Mesenchymal stem cell (in vitro differentiated cells and primary cell): Measurements from ENCODE around the gene OR2Z1.

Experiments used
- DNase-seq: peaks from one replicate; pipeline ENCODE4 v3.0.0-alpha.2; 2013
- H2AFZ ChIP-seq: one replicate; pipeline ENCODE4 v1.6.1; 2013; ENCODE audit warnings: low read depth, mild to moderate bottlenecking, control low read depth, inconsistent platforms, low read length, moderate library complexity
- H2AK5ac ChIP-seq: 2 replicates; pipeline ENCODE4 v1.6.1; 2013; ENCODE audit warnings: low read length, moderate library complexity, mild to moderate bottlenecking, inconsistent platforms; ENCODE audit not compliant: severe bottlenecking
- H2BK120ac ChIP-seq: one replicate; pipeline ENCODE4 v1.6.1; 2013; ENCODE audit warnings: low read depth, mild to moderate bottlenecking, inconsistent platforms, low read length, moderate library complexity
- H2BK12ac ChIP-seq, 2 experiments: one replicate each; pipeline ENCODE4 v1.6.1; 2013; ENCODE audit warnings: inconsistent platforms in 2 of 2, low read length in 2 of 2, mild to moderate bottlenecking in 2 of 2, moderate library complexity in 2 of 2, control low read depth in 1 of 2
- H2BK15ac ChIP-seq: one replicate; pipeline ENCODE4 v1.6.1; 2013; ENCODE audit warnings: mild to moderate bottlenecking, low read depth, inconsistent platforms; ENCODE audit not compliant: poor library complexity, severe bottlenecking
- H2BK5ac ChIP-seq: 2 replicates; pipeline ENCODE4 v1.6.1; 2013; ENCODE audit warnings: low read depth, mild to moderate bottlenecking, low read length, control low read depth, inconsistent platforms; ENCODE audit not compliant: poor library complexity, severe bottlenecking
- H3K14ac ChIP-seq, 2 experiments: one replicate each; pipeline ENCODE4 v1.6.1; 2013; ENCODE audit warnings: inconsistent platforms in 2 of 2, low read length in 2 of 2, control low read depth in 1 of 2, mild to moderate bottlenecking in 1 of 2, moderate library complexity in 1 of 2
- H3K18ac ChIP-seq, 2 experiments: one replicate each; pipeline ENCODE4 v1.6.1; 2013; ENCODE audit warnings: inconsistent platforms in 2 of 2, low read length in 2 of 2, control low read depth in 1 of 2, low read depth in 1 of 2, mild to moderate bottlenecking in 1 of 2
- H3K23ac ChIP-seq, 2 experiments: one replicate each; pipeline ENCODE4 v1.6.1; 2013; ENCODE audit warnings: inconsistent platforms in 2 of 2, low read length in 2 of 2, mild to moderate bottlenecking in 2 of 2, moderate library complexity in 2 of 2, control low read depth in 1 of 2
- H3K27ac ChIP-seq: 2 replicates; pipeline ENCODE4 v1.5.1; 2013; ENCODE audit warnings: mild to moderate bottlenecking, moderate library complexity, low read length, control low read depth, inconsistent platforms; ENCODE audit not compliant: poor library complexity, severe bottlenecking
- H3K27me3 ChIP-seq, 2 experiments: 2 replicates each; pipeline versions ENCODE4 v1.6.1 to v1.7.0; 2013; ENCODE audit warnings: low read length in 2 of 2, mild to moderate bottlenecking in 2 of 2, moderate library complexity in 2 of 2, control low read depth in 1 of 2, inconsistent platforms in 1 of 2; ENCODE audit not compliant: control insufficient read depth in 1 of 2, insufficient read depth in 1 of 2
- H3K36me3 ChIP-seq, 2 experiments: 2 replicates each; pipeline versions ENCODE4 v1.6.1 to v1.7.0; 2013; ENCODE audit warnings: low read length in 2 of 2, control low read depth in 1 of 2, inconsistent platforms in 1 of 2, low read depth in 1 of 2, mild to moderate bottlenecking in 1 of 2; ENCODE audit not compliant: insufficient read depth in 2 of 2, control insufficient read depth in 1 of 2
- H3K4ac ChIP-seq, 2 experiments: one replicate each; pipeline ENCODE4 v1.6.1; 2013; ENCODE audit warnings: inconsistent platforms in 2 of 2, low read length in 2 of 2, mild to moderate bottlenecking in 2 of 2, moderate library complexity in 2 of 2, control low read depth in 1 of 2, low read depth in 1 of 2
- H3K4me1 ChIP-seq: 2 replicates; pipeline ENCODE4 v1.6.1; 2013; ENCODE audit warnings: low read depth, low read length, control low read depth; ENCODE audit not compliant: control insufficient read depth, insufficient read depth
- H3K4me2 ChIP-seq: 2 replicates; pipeline ENCODE4 v1.6.1; 2013; ENCODE audit warnings: low read length, mild to moderate bottlenecking, inconsistent platforms; ENCODE audit not compliant: poor library complexity, severe bottlenecking
- H3K4me3 ChIP-seq, 2 experiments: 2 replicates each; pipeline versions ENCODE4 v1.5.1 to v1.7.0; 2013; ENCODE audit warnings: low read length in 2 of 2, mild to moderate bottlenecking in 2 of 2, control low read depth in 1 of 2, low read depth in 1 of 2; ENCODE audit not compliant: insufficient read depth in 1 of 2
- H3K79me1 ChIP-seq: replicated peaks from 2 replicates; pipeline ENCODE4 v1.6.1; 2013; ENCODE audit warnings: mild to moderate bottlenecking, control low read depth, low read length, inconsistent platforms; ENCODE audit not compliant: poor library complexity, severe bottlenecking
- H3K9ac ChIP-seq: 2 replicates; pipeline ENCODE4 v1.7.0; 2013; ENCODE audit warnings: mild to moderate bottlenecking, low read length, moderate library complexity
- H3K9me3 ChIP-seq: 2 replicates; pipeline ENCODE4 v1.7.0; 2013; ENCODE audit warnings: mild to moderate bottlenecking, low read length; ENCODE audit not compliant: control insufficient read depth
- H4K8ac ChIP-seq: one replicate; pipeline ENCODE4 v1.6.1; 2013; ENCODE audit warnings: inconsistent platforms, mild to moderate bottlenecking, low read length, moderate library complexity
- H4K91ac ChIP-seq: one replicate; pipeline ENCODE4 v1.6.1; 2013; ENCODE audit warnings: mild to moderate bottlenecking, low read length, inconsistent platforms
- WGBS: methylation state at CpG from one replicate; pipeline ENCODE4 v1.1.7; 2013; ENCODE audit warnings: mixed read lengths; 5-methylcytosine and 5-hydroxymethylcytosine counted together

Gene OR2Z1

DNA sequence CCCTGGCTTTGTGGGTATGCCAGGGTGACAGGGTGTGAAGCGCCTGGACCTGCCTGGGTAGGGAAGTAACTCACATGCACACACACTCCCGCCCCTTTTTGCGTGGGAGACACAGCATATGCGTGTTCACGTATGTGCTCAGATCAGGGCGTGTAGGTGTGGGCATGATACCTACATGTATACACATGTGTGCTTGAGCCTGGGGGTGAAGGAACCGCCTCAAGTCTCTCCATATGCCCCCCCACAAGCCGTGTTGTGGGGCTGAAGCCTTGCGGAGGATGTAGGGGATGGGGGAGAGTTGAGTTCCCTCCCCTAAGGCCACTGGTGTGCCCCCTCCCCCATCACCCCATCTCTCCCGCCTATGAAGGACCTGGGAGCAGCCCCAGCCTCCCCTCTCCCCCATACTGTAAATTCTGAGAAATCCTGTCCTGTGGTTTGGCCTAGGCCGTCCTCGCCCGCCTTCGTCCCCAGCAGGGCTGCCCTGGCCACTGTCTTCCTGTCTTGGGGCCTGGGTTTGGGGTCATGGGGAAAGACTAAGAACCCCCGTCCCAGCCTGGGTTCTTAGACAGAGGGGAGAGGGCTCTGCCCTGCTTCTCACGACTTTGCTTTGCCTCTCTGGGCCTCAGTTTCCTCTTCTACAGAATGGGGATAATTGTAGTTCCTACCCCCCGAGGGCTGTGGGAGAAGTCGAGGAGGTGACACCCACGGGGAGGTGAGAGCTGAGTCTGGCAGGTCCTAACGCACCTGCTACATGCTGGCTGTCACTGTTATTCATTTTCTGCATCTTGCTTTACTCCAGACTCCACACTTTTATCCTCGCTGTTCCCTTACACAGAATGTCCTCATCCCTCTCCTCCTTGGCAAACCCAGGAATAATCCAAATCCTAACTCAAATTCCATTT, 37.2 kb upstream of the OR2Z1 start:
- H2BK5ac ChIP-seq = no peak overlapping the region
- H3K4me3 ChIP-seq = no peak overlapping the region
- no peak overlapping the region for H4K8ac ChIP-seq
- WGBS = 81% methylated on average over 18 of the region's 21 CpGs
- no peak overlapping the region for H2BK120ac ChIP-seq
- H3K18ac ChIP-seq = no peak overlapping the region
- peaks cover 12% of the 10 kb centered on the region for H3K9me3 ChIP-seq
- no peaks in the 10 kb centered on the region for H3K4me1 ChIP-seq
- H3K27ac ChIP-seq = no peak overlapping the region
- H3K9ac ChIP-seq = no peak overlapping the region
- no peak overlapping the region for H3K4me2 ChIP-seq
- no peak overlapping the region for H2AFZ ChIP-seq
- no peaks in the 10 kb centered on the region for H3K27me3 ChIP-seq
- H3K14ac ChIP-seq = no peak overlapping the region
- no peaks in the 10 kb centered on the region for H3K79me1 ChIP-seq
- no peak for DNase-seq
- H2AK5ac ChIP-seq = no peak overlapping the region
- no peak overlapping the region for H2BK15ac ChIP-seq
- H3K23ac ChIP-seq = no peak overlapping the region
- no peak overlapping the region for H4K91ac ChIP-seq
- no peak overlapping the region for H2BK12ac ChIP-seq
- no peak overlapping the region for H3K4ac ChIP-seq
- no peaks in the 10 kb centered on the region for H3K36me3 ChIP-seq

DNA sequence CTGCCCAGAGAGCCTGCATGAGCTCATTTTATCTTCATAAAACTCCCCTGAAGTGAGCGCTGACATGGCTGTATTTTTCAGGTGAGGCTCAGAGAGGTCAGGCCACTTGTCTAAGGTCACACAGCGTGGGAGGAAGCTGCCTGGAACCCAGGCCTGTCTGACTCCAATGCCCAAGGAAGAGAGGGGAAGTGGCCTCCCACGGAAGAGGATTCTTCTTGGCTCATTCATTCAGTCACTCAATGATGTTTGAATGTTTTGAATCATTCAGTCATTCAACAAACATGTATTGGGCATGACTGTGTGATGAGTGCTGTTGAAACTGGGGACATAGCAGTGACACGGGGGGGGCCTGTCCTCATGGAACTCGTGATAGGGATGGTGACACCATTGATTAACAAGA, 34.9 kb upstream of the OR2Z1 start:
- WGBS = 47% methylated on average over 5 of the region's 5 CpGs
- no peak overlapping the region for H3K27ac ChIP-seq
- H2AK5ac ChIP-seq = no peak overlapping the region

GRCh38 chr19:8688930-8689329, 32.5 kb upstream of the OR2Z1 start:
- no peak overlapping the region for H4K91ac ChIP-seq
- no peak overlapping the region for H3K14ac ChIP-seq
- H3K27me3 ChIP-seq = peaks cover 0 to 10% of the 10 kb centered on the region in 2 experiments
- H2BK12ac ChIP-seq = no peak overlapping the region
- H3K4me1 ChIP-seq = no peaks in the 10 kb centered on the region
- WGBS = 90% methylated on average over 15 of the region's 15 CpGs
- H3K18ac ChIP-seq = no peak overlapping the region
- no peak overlapping the region for H3K27ac ChIP-seq
- no peak overlapping the region for H2BK15ac ChIP-seq
- H2AFZ ChIP-seq = no peak overlapping the region
- no peak overlapping the region for H3K4me2 ChIP-seq
- H3K4me3 ChIP-seq = no peak overlapping the region
- H2BK120ac ChIP-seq = no peak overlapping the region
- no peak overlapping the region for H2AK5ac ChIP-seq
- no peaks in the 10 kb centered on the region for H3K36me3 ChIP-seq
- no peak for DNase-seq
- no peak overlapping the region for H2BK5ac ChIP-seq
- no peak overlapping the region for H3K23ac ChIP-seq
- no peaks in the 10 kb centered on the region for H3K79me1 ChIP-seq
- no peak overlapping the region for H3K9ac ChIP-seq
- no peaks in the 10 kb centered on the region for H3K9me3 ChIP-seq
- H3K4ac ChIP-seq = no peak overlapping the region
- no peak overlapping the region for H4K8ac ChIP-seq

More for the DNA sequence above, 34.9 kb upstream of the OR2Z1 start:
- Histone ChIP-seq H3K18ac (no peak overlapping the region), H4K91ac (no peak overlapping the region), H2BK12ac (no peak overlapping the region), H3K9ac (no peak overlapping the region), H2BK120ac (no peak overlapping the region), H3K23ac (no peak overlapping the region), H2BK15ac (no peak overlapping the region), H3K4me3 (no peak overlapping the region), H3K36me3 (no peaks in the 10 kb centered on the region), H3K4me2 (no peak overlapping the region), H4K8ac (no peak overlapping the region), H3K14ac (no peak overlapping the region), H2BK5ac (no peak overlapping the region), H3K27me3 (no peaks in the 10 kb centered on the region), H3K79me1 (no peaks in the 10 kb centered on the region), H2AFZ (no peak overlapping the region), H3K4ac (no peak overlapping the region), H3K9me3 (peaks cover 2% of the 10 kb centered on the region), H3K4me1 (no peaks in the 10 kb centered on the region)
- no peak for DNase-seq

GRCh38 chr19:8690753-8691539, 30.5 kb upstream of the OR2Z1 start:
- H2AFZ ChIP-seq = no peak overlapping the region
- no peak overlapping the region for H4K91ac ChIP-seq
- no peak for DNase-seq
- no peaks in the 10 kb centered on the region for H3K79me1 ChIP-seq
- no peak overlapping the region for H3K4me2 ChIP-seq
- H3K4me3 ChIP-seq = no peak overlapping the region
- no peaks in the 10 kb centered on the region for H3K9me3 ChIP-seq
- peaks cover 0 to 10% of the 10 kb centered on the region in 2 experiments for H3K27me3 ChIP-seq
- no peak overlapping the region for H2BK120ac ChIP-seq
- no peaks in the 10 kb centered on the region for H3K4me1 ChIP-seq
- no peak overlapping the region for H3K23ac ChIP-seq
- H3K36me3 ChIP-seq = no peaks in the 10 kb centered on the region
- no peak overlapping the region for H3K27ac ChIP-seq
- H2AK5ac ChIP-seq = no peak overlapping the region
- no peak overlapping the region for H3K4ac ChIP-seq
- no peak overlapping the region for H3K14ac ChIP-seq
- 34% methylated on average over 4 of the region's 5 CpGs for WGBS
- H2BK12ac ChIP-seq = no peak overlapping the region
- H2BK15ac ChIP-seq = no peak overlapping the region
- H3K9ac ChIP-seq = no peak overlapping the region
- H3K18ac ChIP-seq = no peak overlapping the region
- no peak overlapping the region for H4K8ac ChIP-seq
- no peak overlapping the region for H2BK5ac ChIP-seq
